Measurements from ENCODE around the gene MED12L. TPM values are rescaled to one million over a fixed set of nuclear protein-coding genes. Genes with fewer than 3 reads are reported as not detected.

The MED12L gene
- polyA plus RNA-seq, 3 donors: 1.8 to 2.6 (median 2.3) TPM

Other genes starting within 250 kb of the MED12L start
- not detected for gene MINDY4B, start 180.2 kb upstream of the MED12L start, polyA plus RNA-seq (ENCODE audit: insufficient read length in 3 of 3)
- gene CLRN1, start 112.9 kb upstream of the MED12L start, polyA plus RNA-seq (ENCODE audit: insufficient read length in 3 of 3): not detected
- gene GPR171, start 117.6 kb downstream of the MED12L start, polyA plus RNA-seq (ENCODE audit: insufficient read length in 3 of 3): under 1 TPM; 0.22 to 0.50 (median 0.36) TPM
- gene P2RY14, start 192.9 kb downstream of the MED12L start, polyA plus RNA-seq (ENCODE audit: insufficient read length in 3 of 3): under 1 TPM; 0.39 to 0.85 (median 0.50) TPM
- gene GPR87, start 231.2 kb downstream of the MED12L start, polyA plus RNA-seq (ENCODE audit: insufficient read length in 3 of 3): not detected
- 1 to 10 TPM in 2 of 3 donors, under 1 TPM in 1; 0.33 to 1.5 (median 1.5) TPM for gene P2RY13, start 243.9 kb downstream of the MED12L start, polyA plus RNA-seq (ENCODE audit: insufficient read length in 3 of 3)

All from renal cortex interstitium (tissue), 3 donors.